IPS-18c (cell line): Measurements from ENCODE around the gene ZBTB24.
"Not testable (repeated sequence)": the region's sequence is repeated elsewhere in the genome, so short reads cannot be mapped to it uniquely, and the experiment has no call there.

Experiments used
- H3K4me3 ChIP-seq: 2 replicates; pipeline ENCODE4 v1.7.0; 2013; ENCODE audit warnings: low read depth, mild to moderate bottlenecking, low read length, moderate library complexity; ENCODE audit not compliant: insufficient read depth
- H3K9me3 ChIP-seq: one replicate; pipeline ENCODE4 v1.6.1; 2013; ENCODE audit warnings: mild to moderate bottlenecking, low read length, moderate library complexity; ENCODE audit not compliant: control insufficient read depth, insufficient read depth

The ZBTB24 gene

GRCh38 chr6:109482905-109483734 is at the start of gene ZBTB24:
Gene ZBTB24 (minus strand): TSS chr6:109483219. CDS start chr6:109482026, 1,193 bp downstream.
- Histone ChIP-seq H3K4me3 (peak within 1 kb of the TSS; percentile 89), H3K9me3 (peaks cover 3% of the 10 kb centered on the region)

- H3K4me3 ChIP-seq, result no peak overlapping the region
- H3K9me3 ChIP-seq, result no peaks in the 10 kb centered on the region
Observed at GRCh38 chr6:109531446-109531845, 48.4 kb upstream of the ZBTB24 start.

GRCh38 chr6:109527989-109528388 is 45.0 kb upstream of the ZBTB24 start:
- Histone ChIP-seq H3K4me3 (no peak overlapping the region), H3K9me3 (no peaks in the 10 kb centered on the region)

- Histone ChIP-seq H3K9me3 (no peaks in the 10 kb centered on the region), H3K4me3 (no peak overlapping the region)
Observed at GRCh38 chr6:109526905-109527628, 44.0 kb upstream of the ZBTB24 start.

- H3K4me3 ChIP-seq, result no peak overlapping the region
- no peaks in the 10 kb centered on the region for H3K9me3 ChIP-seq
Observed at GRCh38 chr6:109524129-109524528, 41.1 kb upstream of the ZBTB24 start.

- H3K4me3 ChIP-seq, result no peak overlapping the region
- no peaks in the 10 kb centered on the region for H3K9me3 ChIP-seq
Observed at GRCh38 chr6:109523478-109523877, 40.5 kb upstream of the ZBTB24 start.

GRCh38 chr6:109521080-109521479 is 38.1 kb upstream of the ZBTB24 start:
- H3K4me3 ChIP-seq, result no peak overlapping the region
- no peaks in the 10 kb centered on the region for H3K9me3 ChIP-seq

GRCh38 chr6:109519647-109520046 is 36.6 kb upstream of the ZBTB24 start:
- not testable (repeated sequence) for H3K9me3 ChIP-seq, H3K4me3 ChIP-seq

- Histone ChIP-seq H3K9me3 (no peaks in the 10 kb centered on the region), H3K4me3 (no peak overlapping the region)
Observed at GRCh38 chr6:109516929-109517328, 33.9 kb upstream of the ZBTB24 start.

- no peak overlapping the region for H3K4me3 ChIP-seq
Observed at GRCh38 chr6:109515781-109516409, 32.9 kb upstream of the ZBTB24 start.

GRCh38 chr6:109514946-109515345 is 31.9 kb upstream of the ZBTB24 start:
- no peaks in the 10 kb centered on the region for H3K9me3 ChIP-seq
- no peak overlapping the region for H3K4me3 ChIP-seq

More at GRCh38 chr6:109515781-109516409, 32.9 kb upstream of the ZBTB24 start:
- H3K9me3 ChIP-seq, result no peaks in the 10 kb centered on the region

- H3K9me3 ChIP-seq, result no peaks in the 10 kb centered on the region
Observed at GRCh38 chr6:109513571-109514071, 30.6 kb upstream of the ZBTB24 start.

GRCh38 chr6:109512271-109512817 is 29.3 kb upstream of the ZBTB24 start:
- H3K9me3 ChIP-seq, result no peaks in the 10 kb centered on the region
- H3K4me3 ChIP-seq, result no peak overlapping the region

More at GRCh38 chr6:109513571-109514071, 30.6 kb upstream of the ZBTB24 start:
- H3K4me3 ChIP-seq, result no peak overlapping the region

- Histone ChIP-seq H3K9me3 (no peaks in the 10 kb centered on the region), H3K4me3 (no peak overlapping the region)
Observed at GRCh38 chr6:109511832-109512231, 28.8 kb upstream of the ZBTB24 start.

GRCh38 chr6:109510358-109510757 is 27.3 kb upstream of the ZBTB24 start:
- Histone ChIP-seq H3K9me3 (no peaks in the 10 kb centered on the region), H3K4me3 (no peak overlapping the region)

GRCh38 chr6:109508166-109508860 is 25.3 kb upstream of the ZBTB24 start:
- H3K4me3 ChIP-seq, result no peak overlapping the region

More at GRCh38 chr6:109508166-109508860, 25.3 kb upstream of the ZBTB24 start:
- H3K9me3 ChIP-seq, result no peaks in the 10 kb centered on the region
